ENCODE results near the gene TMEM258.

GRCh38 chr11:61746442-61747191 is 45.8 kb downstream of the TMEM258 start:
- no peak for TF ChIP-seq CTCF (IDR thresholded peaks at IDR 0.05)
- TF ChIP-seq EP300 (IDR thresholded peaks at IDR 0.05; ENCODE audit: low read depth): no peak

Data from transverse colon (tissue), 3 donors.